Endothelial cell of umbilical vein (primary cell): Measurements from ENCODE around the gene GIT2.

Experiments
- EZH2 ChIP-seq: IDR thresholded peaks from 2 replicates; pipeline ENCODE4 v1.6.1; 2012; ENCODE audit warnings: borderline replicate concordance, low read depth, mild to moderate bottlenecking, moderate library complexity, low read length, inconsistent platforms; ENCODE audit not compliant: severe bottlenecking
- FOS ChIP-seq: IDR thresholded peaks from 2 replicates; pipeline ENCODE4 v1.6.1; 2011; ENCODE audit warnings: mild to moderate bottlenecking, low read length, moderate library complexity, borderline replicate concordance; ENCODE audit not compliant: insufficient read depth
- MAX ChIP-seq: IDR thresholded peaks from 2 replicates; pipeline ENCODE4 v1.6.1; 2011; ENCODE audit not compliant: insufficient read depth, insufficient read length
- POLR2A ChIP-seq: IDR thresholded peaks from 2 replicates; pipeline ENCODE4 v1.6.1; 2012; ENCODE audit warnings: low read depth, mild to moderate bottlenecking, control low read depth, low read length
- POLR2AphosphoS5 ChIP-seq: IDR thresholded peaks from 2 replicates; pipeline ENCODE4 v1.6.1; 2012; ENCODE audit warnings: low read depth, mild to moderate bottlenecking, control low read depth, low read length, moderate library complexity; ENCODE audit not compliant: insufficient read depth
- TF ChIP-seq, protein P1 (sequence below), 2 donors: IDR thresholded peaks; 1 replicate in 1 of 2; 2 replicates in 1 of 2; pipeline ENCODE4 v1.5.1; 2011; ENCODE audit warnings: low read length in 2 of 2, mild to moderate bottlenecking in 2 of 2, moderate library complexity in 2 of 2, control low read depth in 1 of 2, inconsistent platforms in 1 of 2, low read depth in 1 of 2; ENCODE audit not compliant: insufficient read depth in 1 of 2; ENCODE audit errors: extremely low read depth in 1 of 2

- TF ChIP-seq FOS: no peak
- no peak for TF ChIP-seq POLR2AphosphoS5
- TF ChIP-seq, protein P1, sequence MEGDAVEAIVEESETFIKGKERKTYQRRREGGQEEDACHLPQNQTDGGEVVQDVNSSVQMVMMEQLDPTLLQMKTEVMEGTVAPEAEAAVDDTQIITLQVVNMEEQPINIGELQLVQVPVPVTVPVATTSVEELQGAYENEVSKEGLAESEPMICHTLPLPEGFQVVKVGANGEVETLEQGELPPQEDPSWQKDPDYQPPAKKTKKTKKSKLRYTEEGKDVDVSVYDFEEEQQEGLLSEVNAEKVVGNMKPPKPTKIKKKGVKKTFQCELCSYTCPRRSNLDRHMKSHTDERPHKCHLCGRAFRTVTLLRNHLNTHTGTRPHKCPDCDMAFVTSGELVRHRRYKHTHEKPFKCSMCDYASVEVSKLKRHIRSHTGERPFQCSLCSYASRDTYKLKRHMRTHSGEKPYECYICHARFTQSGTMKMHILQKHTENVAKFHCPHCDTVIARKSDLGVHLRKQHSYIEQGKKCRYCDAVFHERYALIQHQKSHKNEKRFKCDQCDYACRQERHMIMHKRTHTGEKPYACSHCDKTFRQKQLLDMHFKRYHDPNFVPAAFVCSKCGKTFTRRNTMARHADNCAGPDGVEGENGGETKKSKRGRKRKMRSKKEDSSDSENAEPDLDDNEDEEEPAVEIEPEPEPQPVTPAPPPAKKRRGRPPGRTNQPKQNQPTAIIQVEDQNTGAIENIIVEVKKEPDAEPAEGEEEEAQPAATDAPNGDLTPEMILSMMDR (IDR thresholded peaks at IDR 0.05; ENCODE audit: extremely low read depth in 1 of 2, insufficient read depth in 1 of 2, low read depth in 1 of 2, low read length in 2 of 2): no peak
- no peak for TF ChIP-seq POLR2A
- TF ChIP-seq EZH2: no peak
- no peak for TF ChIP-seq MAX
Measured at GRCh38 chr12:109881752-109882151, 114.4 kb downstream of the GIT2 start.
